ENCODE data around the gene SYT6.

DNA sequence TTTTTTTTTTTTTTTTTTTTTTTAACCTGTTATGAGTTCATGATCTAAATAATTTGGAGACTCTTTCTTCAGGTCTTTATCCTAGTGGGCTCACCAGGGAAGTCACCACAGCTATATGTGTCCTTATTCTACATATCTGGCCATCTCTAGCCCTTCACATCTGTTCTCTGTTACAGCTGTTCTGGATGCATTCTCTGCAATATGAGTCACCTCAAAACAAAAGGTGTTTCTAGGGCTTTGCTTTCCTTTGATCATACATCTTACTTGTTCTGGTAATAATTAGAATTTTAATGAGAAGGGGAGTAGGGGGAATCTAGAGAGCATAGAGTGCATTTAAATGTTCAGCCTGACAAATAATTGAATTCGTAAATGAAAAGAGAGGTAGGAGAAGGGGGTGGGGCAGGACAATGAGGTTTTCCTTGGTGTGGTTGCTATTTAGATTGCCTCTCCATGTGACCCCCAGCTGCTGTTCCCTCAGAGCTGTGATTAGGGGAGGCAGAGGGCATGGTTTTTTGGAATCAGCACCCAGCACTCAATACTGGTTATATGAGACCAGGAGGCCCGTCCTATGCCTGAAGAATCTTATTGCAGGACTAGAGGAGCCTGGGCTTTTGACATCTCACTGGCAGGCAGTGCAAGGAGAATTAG is 8.0 kb downstream of the SYT6 start:
- no peak for TF ChIP-seq POLR2A (IDR thresholded peaks at IDR 0.05; ENCODE audit: low read length)
- TF ChIP-seq GATA1 (IDR thresholded peaks at IDR 0.05; ENCODE audit: low read depth, low read length): no peak

Measured in erythroblast (primary cell).